GM18508 (cell line): ENCODE measurements around the gene TMPRSS13.
"Not testable (repeated sequence)": the region's sequence is repeated elsewhere in the genome, so short reads cannot be mapped to it uniquely, and the experiment has no call there.

ENCODE experiments used
- ATAC-seq: cut with Tn5 transposase; IDR thresholded peaks from one replicate; pipeline ENCODE4 v1.9.1; 2021; ENCODE audit warnings: moderate number of reproducible peaks; ENCODE audit not compliant: insufficient read depth, unreplicated experiment

The TMPRSS13 gene

GRCh38 chr11:117929142-117929915 is at the start of gene TMPRSS13:
Gene TMPRSS13 (minus strand): TSS chr11:117929402. CDS start chr11:117929307, 95 bp downstream.
- ATAC-seq, result no peak

GRCh38 chr11:117978991-117979390 is 49.8 kb upstream of the TMPRSS13 start:
- ATAC-seq, result no peak

- not testable (repeated sequence) for ATAC-seq
Measured at GRCh38 chr11:117978291-117978910, 49.2 kb upstream of the TMPRSS13 start.

- not testable (repeated sequence) for ATAC-seq
Measured at GRCh38 chr11:117977612-117978264, 48.5 kb upstream of the TMPRSS13 start.

GRCh38 chr11:117977029-117977428 is 47.8 kb upstream of the TMPRSS13 start:
- ATAC-seq, result no peak

- no peak for ATAC-seq
Measured at GRCh38 chr11:117976445-117976844, 47.2 kb upstream of the TMPRSS13 start.

- ATAC-seq, result no peak
Measured at GRCh38 chr11:117973503-117973860, 44.3 kb upstream of the TMPRSS13 start.

GRCh38 chr11:117972629-117973502 is 43.7 kb upstream of the TMPRSS13 start:
- no peak for ATAC-seq

GRCh38 chr11:117972044-117972443 is 42.8 kb upstream of the TMPRSS13 start:
- ATAC-seq, result no peak

- no peak for ATAC-seq
Measured at GRCh38 chr11:117970400-117971024, 41.3 kb upstream of the TMPRSS13 start.

GRCh38 chr11:117969160-117969991 is 40.2 kb upstream of the TMPRSS13 start:
- no peak for ATAC-seq

- ATAC-seq, result no peak
Measured at GRCh38 chr11:117966908-117967307, 37.7 kb upstream of the TMPRSS13 start.

GRCh38 chr11:117962826-117963225 is 33.6 kb upstream of the TMPRSS13 start:
- ATAC-seq, result no peak

GRCh38 chr11:117961896-117962295 is 32.7 kb upstream of the TMPRSS13 start:
- no peak for ATAC-seq

GRCh38 chr11:117960406-117960805 is 31.2 kb upstream of the TMPRSS13 start:
- ATAC-seq, result no peak

- ATAC-seq, result no peak
Measured at GRCh38 chr11:117959438-117960149, 30.4 kb upstream of the TMPRSS13 start.

GRCh38 chr11:117958949-117959348 is 29.7 kb upstream of the TMPRSS13 start:
- no peak for ATAC-seq

- no peak for ATAC-seq
Measured at GRCh38 chr11:117953024-117953671, 23.9 kb upstream of the TMPRSS13 start.
